ENCODE results near the gene PARD6B. TPM values are rescaled to one million over a fixed set of nuclear protein-coding genes. Genes with fewer than 3 reads are reported as not detected.
A peak's percentile ranks its signal among the peaks of the same experiment; 100 is the strongest.
"Not testable (repeated sequence)": the region's sequence is repeated elsewhere in the genome, so short reads cannot be mapped to it uniquely, and the experiment has no call there.

The PARD6B gene
- total RNA-seq, 1 experiment from 2014 or later = 5.2 TPM

GRCh38 chr20:50774515-50774914 is 43.1 kb downstream of the PARD6B start:
- DNase-seq (ENCODE audit: low read depth) = no peak

GRCh38 chr20:50776122-50776817 is 44.9 kb downstream of the PARD6B start:
- DNase-seq (ENCODE audit: low read depth) = no peak

GRCh38 chr20:50777373-50777772 is 46.0 kb downstream of the PARD6B start:
- no peak for DNase-seq (ENCODE audit: low read depth)

DNA sequence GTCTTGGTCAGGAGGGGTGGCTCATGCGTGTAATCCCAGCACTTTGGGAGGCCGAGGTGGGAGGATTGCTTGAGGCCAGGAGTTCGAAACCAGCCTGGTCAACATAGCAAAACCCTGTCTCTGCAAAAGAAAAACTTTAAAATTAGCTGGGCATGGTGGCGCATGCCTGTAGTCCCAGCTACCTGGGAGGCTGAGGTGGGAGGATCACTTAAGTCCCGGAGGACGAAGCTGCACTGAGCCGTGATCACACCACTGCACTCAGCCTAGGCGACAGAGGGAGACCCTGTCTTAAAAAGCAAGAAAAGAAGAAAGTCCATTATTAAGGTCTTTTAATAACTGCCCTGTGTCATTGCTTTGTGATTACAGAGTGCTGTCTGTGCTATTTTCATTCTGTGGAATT is 47.6 kb downstream of the PARD6B start:
- DNase-seq (ENCODE audit: low read depth) = not testable (repeated sequence)

GRCh38 chr20:50783390-50783789 is 52.0 kb downstream of the PARD6B start:
- no peak for DNase-seq (ENCODE audit: low read depth)

- no peak for DNase-seq (ENCODE audit: low read depth)
These were observed 52.5 kb downstream of the PARD6B start for GRCh38 chr20:50783903-50784302.

- no peak for DNase-seq (ENCODE audit: low read depth)
These were observed 53.1 kb downstream of the PARD6B start for GRCh38 chr20:50784464-50784863.

GRCh38 chr20:50786703-50787102 is 55.3 kb downstream of the PARD6B start:
- no peak for DNase-seq (ENCODE audit: low read depth)

GRCh38 chr20:50787181-50787580 is 55.8 kb downstream of the PARD6B start:
- DNase-seq (ENCODE audit: low read depth) = no peak

- DNase-seq (ENCODE audit: low read depth) = peak; percentile 60
These were observed 56.9 kb downstream of the PARD6B start for GRCh38 chr20:50788045-50788991.

DNA sequence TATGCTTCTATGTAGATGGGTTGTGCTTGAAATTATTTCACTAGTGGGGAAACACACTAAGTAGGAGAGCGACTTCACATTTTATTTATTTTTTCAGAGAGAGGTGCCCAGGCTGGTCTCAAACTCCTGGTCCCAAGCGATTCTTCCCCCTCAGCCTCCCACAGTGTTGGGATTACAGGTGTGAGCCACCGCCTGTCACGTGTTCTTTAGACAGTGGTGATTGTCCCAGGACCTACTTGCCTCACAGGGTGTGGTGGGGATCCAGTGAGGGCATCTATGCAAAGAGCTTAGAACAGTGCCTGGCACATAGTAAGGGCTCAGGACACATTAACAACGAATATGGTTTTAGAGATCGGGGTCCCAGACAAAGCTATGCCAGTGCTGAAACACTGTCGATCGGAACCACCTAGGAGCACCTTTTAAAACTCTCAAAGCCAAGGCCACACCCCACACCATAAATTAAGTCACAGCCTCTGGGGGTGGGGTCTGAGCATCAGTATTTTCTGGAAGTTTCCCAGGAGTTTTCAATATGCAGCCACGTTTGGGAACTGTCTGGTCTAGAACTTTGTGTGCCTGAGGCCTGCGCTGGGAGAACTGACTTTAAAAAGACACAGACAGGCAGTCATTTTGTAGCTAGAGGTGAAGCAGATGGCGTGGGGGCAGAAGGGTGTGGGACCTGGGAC is 58.7 kb downstream of the PARD6B start:
- DNase-seq (ENCODE audit: low read depth) = no peak

DNA sequence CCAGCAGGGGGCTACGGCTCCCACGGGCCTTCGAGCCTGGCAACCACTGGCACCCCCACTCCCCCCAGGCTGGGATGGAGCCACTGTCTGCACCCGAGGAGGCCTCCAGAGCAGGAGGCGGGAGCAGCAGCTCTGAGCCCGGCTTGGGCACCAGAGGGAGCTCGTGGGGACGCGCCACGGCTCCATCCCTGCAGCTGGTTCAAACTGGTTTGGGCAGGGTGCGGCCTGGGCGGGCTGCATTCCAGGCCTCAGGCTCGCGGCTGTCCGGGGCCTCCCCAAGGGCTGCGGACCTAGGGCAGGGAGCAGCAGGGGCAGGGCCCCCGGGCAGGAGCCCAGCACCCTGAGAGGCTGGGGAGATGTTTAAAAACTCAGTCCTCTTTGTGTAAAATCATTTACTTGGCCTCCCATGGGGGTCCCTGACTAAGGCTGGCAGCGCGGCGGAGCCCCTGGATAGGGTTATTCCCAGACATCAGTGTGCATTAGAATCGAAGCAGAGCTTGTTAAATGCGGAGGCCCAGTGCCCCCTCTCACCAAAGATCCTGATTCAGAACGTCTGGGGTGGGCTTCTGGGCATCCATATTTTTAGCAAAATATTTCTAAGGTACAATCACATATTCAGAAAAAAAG is 59.4 kb downstream of the PARD6B start:
- DNase-seq (ENCODE audit: low read depth) = peak; percentile 93

GRCh38 chr20:50792708-50793574 is 61.6 kb downstream of the PARD6B start:
- no peak for DNase-seq (ENCODE audit: low read depth)

DNA sequence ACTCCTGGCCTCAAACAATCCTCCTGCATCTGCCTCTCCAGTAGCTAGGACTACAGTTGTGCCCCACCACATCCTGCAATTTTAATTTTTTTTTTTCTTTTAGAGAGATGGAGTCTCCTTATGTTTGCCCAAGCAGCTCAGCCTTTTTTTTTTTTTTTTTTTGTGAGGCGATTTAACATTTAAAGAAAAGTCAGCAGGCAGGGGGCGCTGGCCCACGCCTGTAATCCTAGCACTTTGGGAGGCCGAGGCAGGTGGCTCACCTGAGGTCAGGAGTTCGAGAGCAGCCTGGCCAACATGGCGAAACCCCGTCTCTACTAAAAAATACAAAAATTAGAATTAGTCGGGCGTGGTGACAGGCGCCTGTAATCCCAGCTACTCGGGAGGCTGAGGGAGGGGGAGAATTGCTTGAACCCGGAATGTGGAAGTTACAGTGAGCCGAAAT is 62.2 kb downstream of the PARD6B start:
- DNase-seq (ENCODE audit: low read depth) = peak; percentile 30

GRCh38 chr20:50794181-50794845 is 62.9 kb downstream of the PARD6B start:
- DNase-seq (ENCODE audit: low read depth) = no peak

- peak; percentile 89 for DNase-seq (ENCODE audit: low read depth)
These were observed 63.7 kb downstream of the PARD6B start, which contains the start of gene BCAS4 for GRCh38 chr20:50794846-50795634. TSS of gene BCAS4 (plus strand) at chr20:50795061. CDS start at chr20:50795084, 23 bp downstream.

DNA sequence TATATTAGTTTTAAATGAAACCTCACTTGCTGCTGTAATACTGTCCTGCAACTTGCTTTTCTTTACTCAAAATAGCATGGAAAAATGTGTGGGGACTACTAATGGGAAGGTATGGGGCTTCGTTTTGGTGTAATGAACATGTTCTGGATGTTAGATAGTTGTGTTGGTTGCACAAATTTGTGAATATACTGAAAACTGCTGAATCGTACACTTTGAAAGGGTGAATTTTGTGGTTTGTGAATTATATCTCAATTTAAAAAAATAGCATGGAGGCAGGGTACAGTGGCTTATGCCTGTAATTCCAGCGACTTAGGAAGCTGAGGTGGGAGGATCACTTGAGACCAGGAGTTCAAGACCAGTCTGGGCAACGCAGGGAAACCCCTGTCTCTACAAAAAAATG is 65.8 kb downstream of the PARD6B start:
- DNase-seq (ENCODE audit: low read depth) = no peak

GRCh38 chr20:50798650-50799049 is 67.3 kb downstream of the PARD6B start:
- no peak for DNase-seq (ENCODE audit: low read depth)

- no peak for DNase-seq (ENCODE audit: low read depth)
These were observed 68.0 kb downstream of the PARD6B start for GRCh38 chr20:50799176-50799889.

Data from Daoy (cell line).